Bronchial epithelial cell (primary cell): ENCODE measurements around the gene GARNL3. TPM values are rescaled to one million over a fixed set of nuclear protein-coding genes. Genes with fewer than 3 reads are reported as not detected.

Experiments
- DNase-seq: peaks from one replicate; pipeline ENCODE4 v3.0.0-alpha.2; 2010; ENCODE audit warnings: low read depth
- FAIRE-seq: peaks from 2 replicates; lab custom pipeline; 2011; peaks lifted over from hg19 to GRCh38; lab: Jason Lieb, UNC
- H3K27me3 ChIP-seq: 2 replicates; pipeline ENCODE4 v1.5.1; 2011; ENCODE audit warnings: low read length; ENCODE audit not compliant: control insufficient read depth, insufficient read depth
- H3K36me3 ChIP-seq: 2 replicates; pipeline ENCODE4 v1.5.1; 2011; ENCODE audit warnings: low read length; ENCODE audit not compliant: control insufficient read depth, insufficient read depth
- H3K4me3 ChIP-seq: 2 replicates; pipeline ENCODE4 v1.5.1; 2011; ENCODE audit warnings: mild to moderate bottlenecking, low read depth, low read length, control low read depth
- CTCF ChIP-seq: IDR thresholded peaks from 2 replicates; pipeline ENCODE4 v1.5.1; 2011; ENCODE audit warnings: mild to moderate bottlenecking, moderate library complexity, low read length, control low read depth, inconsistent platforms; ENCODE audit not compliant: insufficient read depth, severe bottlenecking
- total RNA-seq: library from RNA; depleted of rRNA; stranded (reverse); fragments of >200 nt; gene quantifications from 2 replicates; pipeline ENCODE4 v1.2.1, GENCODE V29; 2014

GARNL3 gene
- total RNA-seq, 1 donor from 2014 or later, result 2.4 TPM

- FAIRE-seq (no peak), DNase-seq (no peak)
- H3K27me3 ChIP-seq, result no peaks in the 10 kb centered on the region
- no peak overlapping the region for H3K4me3 ChIP-seq
- peaks cover 48% of the 10 kb centered on the region for H3K36me3 ChIP-seq
- no peak for TF ChIP-seq CTCF
Observed at GRCh38 chr9:127437497-127438264, 173.1 kb downstream of the GARNL3 start.

GRCh38 chr9:127438394-127438793 is 173.8 kb downstream of the GARNL3 start:
- no peaks in the 10 kb centered on the region for H3K27me3 ChIP-seq
- FAIRE-seq, result no peak
- no peak overlapping the region for H3K4me3 ChIP-seq
- H3K36me3 ChIP-seq, result peaks cover 44% of the 10 kb centered on the region
- no peak for DNase-seq
- TF ChIP-seq CTCF, result no peak

Other genes starting within 250 kb of the GARNL3 start
- 0.13 and 0.79 TPM in 2 replicates for gene ANGPTL2, start 142.1 kb upstream of the GARNL3 start, total RNA-seq
- 4.5 and 7.0 TPM in 2 replicates for gene SLC2A8, start 132.4 kb downstream of the GARNL3 start, total RNA-seq
- gene ZNF79, start 159.6 kb downstream of the GARNL3 start, total RNA-seq, result 12.8 and 14.0 TPM in 2 replicates
- gene RPL12, start 186.6 kb downstream of the GARNL3 start, total RNA-seq, result 2,552 and 3,707 TPM in 2 replicates
- gene LRSAM1, start 186.7 kb downstream of the GARNL3 start, total RNA-seq, result 5.3 and 10.9 TPM in 2 replicates